Fibroblast of pulmonary artery (primary cell): ENCODE results near the gene MTERF4.

Experiments
- DNase-seq: peaks from one replicate; pipeline ENCODE4 v3.0.0-alpha.2; 2010; ENCODE audit warnings: low read depth
- H3K4me3 ChIP-seq: replicated peaks from 2 replicates; pipeline ENCODE4 v1.5.1; 2011; ENCODE audit warnings: low read depth, mild to moderate bottlenecking, control low read depth, low read length, moderate library complexity
- CTCF ChIP-seq: IDR thresholded peaks from 2 replicates; pipeline ENCODE4 v1.5.1; 2011; ENCODE audit warnings: mild to moderate bottlenecking, control low read depth, low read length, inconsistent platforms; ENCODE audit errors: missing control alignments

Gene MTERF4

DNA sequence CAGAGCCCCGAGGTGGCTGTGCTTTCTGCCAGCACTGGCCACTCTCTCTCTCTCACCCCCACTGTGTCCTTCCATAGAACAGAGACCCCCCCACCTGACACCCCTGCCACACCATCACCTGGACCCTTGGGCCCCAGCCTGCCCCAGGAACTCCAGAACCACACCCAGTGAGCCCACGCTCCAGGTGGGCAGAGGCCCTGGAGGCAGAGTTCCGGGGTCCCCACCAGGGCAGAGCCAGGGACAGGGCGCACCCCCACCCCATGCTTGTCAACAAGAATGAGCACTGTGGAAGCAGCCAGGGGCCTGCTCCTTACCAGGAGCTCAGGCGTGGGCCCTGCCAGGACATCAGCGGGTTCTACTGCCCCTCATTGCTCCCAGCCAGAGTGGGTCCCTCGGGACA, 32.6 kb upstream of the MTERF4 start:
- no peak overlapping the region for H3K4me3 ChIP-seq
- no peak for DNase-seq
- TF ChIP-seq CTCF: no peak

- DNase-seq: no peak
- TF ChIP-seq CTCF: no peak
Observed at GRCh38 chr2:241133436-241133820, 31.3 kb upstream of the MTERF4 start.

GRCh38 chr2:241132538-241133435, 30.7 kb upstream of the MTERF4 start:
- TF ChIP-seq CTCF: no peak
- no peak overlapping the region for H3K4me3 ChIP-seq
- DNase-seq: no peak

More at GRCh38 chr2:241133436-241133820, 31.3 kb upstream of the MTERF4 start:
- no peak overlapping the region for H3K4me3 ChIP-seq

DNA sequence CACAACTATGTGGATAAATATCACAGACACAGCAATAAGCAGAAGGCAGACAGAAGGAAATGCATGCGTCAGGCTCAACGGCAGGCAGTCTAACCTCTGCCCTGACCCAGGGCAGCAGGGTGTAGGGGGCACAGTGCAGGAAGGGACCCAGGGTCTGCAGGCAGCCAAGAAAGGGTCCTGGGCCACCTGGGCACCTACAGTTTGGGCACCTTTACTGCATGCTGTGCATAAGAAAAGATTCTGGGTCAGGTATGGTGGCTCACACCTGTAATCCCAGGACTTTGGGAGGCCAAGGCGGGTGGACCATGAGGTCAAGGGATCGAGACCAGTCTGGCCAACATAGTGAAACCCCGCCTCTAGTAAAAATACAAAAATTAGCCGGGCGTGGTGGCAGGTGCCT, 29.4 kb upstream of the MTERF4 start:
- no peak overlapping the region for H3K4me3 ChIP-seq
- DNase-seq: no peak
- TF ChIP-seq CTCF: no peak

- H3K4me3 ChIP-seq: no peak overlapping the region
- TF ChIP-seq CTCF: no peak
- no peak for DNase-seq
Observed at GRCh38 chr2:241130316-241130715, 28.2 kb upstream of the MTERF4 start.

DNA sequence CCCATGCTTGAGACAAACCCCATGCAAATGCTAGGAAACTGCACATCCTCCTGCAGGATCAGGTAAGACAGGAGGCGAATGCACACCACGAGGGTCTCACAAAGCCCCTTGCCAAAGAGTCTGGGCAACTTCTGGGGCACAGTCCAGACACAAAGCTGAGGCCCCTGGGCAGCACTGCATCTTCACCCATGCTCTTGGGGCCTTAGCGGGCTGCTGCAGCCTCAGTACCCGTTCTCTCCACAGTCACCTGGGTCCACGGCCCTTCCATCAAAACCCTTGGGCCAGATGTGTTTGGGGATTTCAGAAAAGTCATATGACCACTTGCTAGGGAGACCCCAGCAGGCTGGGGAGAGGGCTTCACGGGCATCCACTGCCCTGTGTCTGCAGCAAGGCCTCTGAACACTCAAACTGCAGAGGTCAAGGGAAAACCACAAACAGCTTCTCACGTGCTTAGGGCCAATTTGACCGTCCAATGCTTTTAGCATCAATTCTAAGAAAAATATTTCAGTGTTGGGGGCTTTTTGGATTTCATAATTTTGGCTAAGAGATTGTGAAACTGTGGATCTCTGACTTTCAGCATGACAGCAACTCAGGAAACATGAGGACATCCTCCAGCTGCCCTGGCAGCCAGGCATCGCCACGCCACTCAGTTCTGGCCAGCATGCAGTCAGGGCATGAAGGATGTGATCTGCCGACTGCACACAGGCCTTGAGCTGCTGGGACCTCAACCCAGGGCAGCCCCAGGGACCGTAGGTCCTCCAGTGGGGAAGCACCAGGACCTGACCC, 27.2 kb upstream of the MTERF4 start:
- DNase-seq: no peak
- no peak overlapping the region for H3K4me3 ChIP-seq
- no peak for TF ChIP-seq CTCF

GRCh38 chr2:241128266-241128665, 26.2 kb upstream of the MTERF4 start:
- no peak for DNase-seq
- no peak overlapping the region for H3K4me3 ChIP-seq
- no peak for TF ChIP-seq CTCF
